ENCODE results near the gene MED9. TPM values are rescaled to one million over a fixed set of nuclear protein-coding genes. Genes with fewer than 3 reads are reported as not detected.

MED9 gene
- total RNA-seq, 1 experiment from 2014 or later = 28.3 TPM

GRCh38 chr17:17539591-17539990 is 62.8 kb downstream of the MED9 start:
- H3K36me3 ChIP-seq (ENCODE audit: low read depth, low read length) = no peaks in the 10 kb centered on the region
- peaks cover 4% of the 10 kb centered on the region for H3F3A ChIP-seq (ENCODE audit: low read length, unreplicated experiment)
- no peaks in the 10 kb centered on the region for H3K27me3 ChIP-seq (ENCODE audit: low read length)
- intact Hi-C loops (cut with micrococcal nuclease) = no loop called here
- CTCF ChIA-PET = interaction anchor here (1.6 kb wide), 1 partner anchor 43 kb away, joined by 14 read pairs; the partner anchor contains the start of gene RASD1
- no peaks in the 10 kb centered on the region for H4K20me1 ChIP-seq (ENCODE audit: low read length)
- no peak overlapping the region for H3K9ac ChIP-seq (ENCODE audit: low read length)
- no peaks in the 10 kb centered on the region for H3K9me2 ChIP-seq (replicated peaks; ENCODE audit: low read length)
- no peak overlapping the region for H3K27ac ChIP-seq (ENCODE audit: low read length)
- DNase-seq (no peak), ATAC-seq (no peak)
- BruUV-seq (replicated peaks) = no TSS peak
- TF ChIP-seq EZH2phosphoT487 (IDR thresholded peaks at IDR 0.05; ENCODE audit: borderline replicate concordance, low read length) (no peak), CTCF (conservative IDR thresholded peaks at IDR 0.05; ENCODE audit: low read depth, low read length) (no peak), EZH2 (IDR thresholded peaks at IDR 0.05; ENCODE audit: low read length, unreplicated experiment) (no peak)
- H3K79me2 ChIP-seq (ENCODE audit: low read length) = no peaks in the 10 kb centered on the region
- no peak overlapping the region for H3K4me3 ChIP-seq (ENCODE audit: low read length)
- H3K4me1 ChIP-seq (ENCODE audit: insufficient read depth, low read length) = peaks cover 20% of the 10 kb centered on the region
- no peak overlapping the region for H2AFZ ChIP-seq (ENCODE audit: low read length)
- H3K9me3 ChIP-seq (ENCODE audit: low read length) = no peaks in the 10 kb centered on the region
- no peak overlapping the region for H3K4me2 ChIP-seq (ENCODE audit: low read length)
- POLR2A ChIA-PET (ENCODE audit: unreplicated experiment) = no interaction called here

- DNase-seq (no peak), ATAC-seq (no peak)
- CTCF ChIA-PET = no interaction called here
- intact Hi-C loops (cut with micrococcal nuclease) = no loop called here
- H3K79me2 ChIP-seq (ENCODE audit: low read length) = no peaks in the 10 kb centered on the region
- H3F3A ChIP-seq (ENCODE audit: low read length, unreplicated experiment) = peaks cover 4% of the 10 kb centered on the region
- no peaks in the 10 kb centered on the region for H3K9me2 ChIP-seq (replicated peaks; ENCODE audit: low read length)
- no peaks in the 10 kb centered on the region for H3K9me3 ChIP-seq (ENCODE audit: low read length)
- H4K20me1 ChIP-seq (ENCODE audit: low read length) = no peaks in the 10 kb centered on the region
- H3K36me3 ChIP-seq (ENCODE audit: low read depth, low read length) = no peaks in the 10 kb centered on the region
- no peak overlapping the region for H3K4me3 ChIP-seq (ENCODE audit: low read length)
- BruUV-seq (replicated peaks) = no TSS peak
- peaks cover 20% of the 10 kb centered on the region for H3K4me1 ChIP-seq (ENCODE audit: insufficient read depth, low read length)
- H3K27ac ChIP-seq (ENCODE audit: low read length) = no peak overlapping the region
- POLR2A ChIA-PET (ENCODE audit: unreplicated experiment) = no interaction called here
- TF ChIP-seq EZH2 (IDR thresholded peaks at IDR 0.05; ENCODE audit: low read length, unreplicated experiment) = no peak
- no peak for TF ChIP-seq CTCF (conservative IDR thresholded peaks at IDR 0.05; ENCODE audit: low read depth, low read length)
- TF ChIP-seq EZH2phosphoT487 (IDR thresholded peaks at IDR 0.05; ENCODE audit: borderline replicate concordance, low read length) = no peak
- H2AFZ ChIP-seq (ENCODE audit: low read length) = no peak overlapping the region
- no peak overlapping the region for H3K4me2 ChIP-seq (ENCODE audit: low read length)
- H3K27me3 ChIP-seq (ENCODE audit: low read length) = no peaks in the 10 kb centered on the region
- no peak overlapping the region for H3K9ac ChIP-seq (ENCODE audit: low read length)
Measured at GRCh38 chr17:17540278-17540906, 63.6 kb downstream of the MED9 start.

GRCh38 chr17:17540935-17541639 is 64.3 kb downstream of the MED9 start:
- Histone ChIP-seq H3K4me2 (ENCODE audit: low read length) (no peak overlapping the region), H4K20me1 (ENCODE audit: low read length) (no peaks in the 10 kb centered on the region), H3K9me3 (ENCODE audit: low read length) (no peaks in the 10 kb centered on the region), H3K4me1 (ENCODE audit: insufficient read depth, low read length) (peaks cover 20% of the 10 kb centered on the region), H3K27ac (ENCODE audit: low read length) (no peak overlapping the region), H3K4me3 (ENCODE audit: low read length) (no peak overlapping the region), H2AFZ (ENCODE audit: low read length) (no peak overlapping the region), H3K27me3 (ENCODE audit: low read length) (no peaks in the 10 kb centered on the region), H3K79me2 (ENCODE audit: low read length) (no peaks in the 10 kb centered on the region), H3K9ac (ENCODE audit: low read length) (no peak overlapping the region), H3F3A (ENCODE audit: low read length, unreplicated experiment) (peaks cover 4% of the 10 kb centered on the region), H3K36me3 (ENCODE audit: low read depth, low read length) (no peaks in the 10 kb centered on the region), H3K9me2 (replicated peaks; ENCODE audit: low read length) (no peaks in the 10 kb centered on the region)
- BruUV-seq (replicated peaks) = no TSS peak
- DNase-seq (no peak), ATAC-seq (no peak)
- intact Hi-C loops (cut with micrococcal nuclease) = no loop called here
- TF ChIP-seq EZH2phosphoT487 (IDR thresholded peaks at IDR 0.05; ENCODE audit: borderline replicate concordance, low read length) (no peak), EZH2 (IDR thresholded peaks at IDR 0.05; ENCODE audit: low read length, unreplicated experiment) (no peak), CTCF (conservative IDR thresholded peaks at IDR 0.05; ENCODE audit: low read depth, low read length) (no peak)
- ChIA-PET CTCF (no interaction called here), POLR2A (ENCODE audit: unreplicated experiment) (interaction anchor here (0.6 kb wide), 1 partner anchor 51 kb away, joined by 3 read pairs; no protein-coding TSS in a partner anchor)

All from PC-3 (cell line).